GM12878 (cell line): ENCODE measurements around the gene GEMIN7. TPM values are rescaled to one million over a fixed set of nuclear protein-coding genes. Genes with fewer than 3 reads are reported as not detected.
A peak's percentile ranks its signal among the peaks of the same experiment; 100 is the strongest.

ENCODE experiments used
- ATAC-seq: fragments of 200-7000 bp; cut with Tn5 transposase; 3 replicates; pipeline ENCODE4 v1.9.1; 2020; ENCODE audit warnings: mild to moderate bottlenecking, moderate library complexity
- BruUV-seq: library from RNA; stranded (reverse); fragments of 400-500 nt; replicated peaks from 2 replicates; lab custom pipeline; 2021; lab: Mats Ljungman, UMichigan
- CTCF ChIA-PET: fragments of 300-600 bp; sonication (Branson Sonifier 250); formaldehyde crosslinking; extraction: SDS; loops from one replicate; lab custom pipeline; 2021; ENCODE audit warnings: inconsistent platforms; lab: Yijun Ruan, JAX
- POLR2A ChIA-PET: fragments of 350-600 bp; formaldehyde crosslinking; extraction: SDS; loops from one replicate; lab custom pipeline; 2021; ENCODE audit warnings: inconsistent platforms; lab: Charles Lee
- RAD21 ChIA-PET: fragments of 300-600 bp; sonication (Branson Sonifier 250); formaldehyde crosslinking; loops from one replicate; lab custom pipeline; 2023; ENCODE audit warnings: antibody characterized with exemption; ENCODE audit not compliant: unreplicated experiment; lab: Charles Lee
- SMC1A ChIA-PET: fragments of 300-600 bp; sonication (Branson Sonifier 250); formaldehyde crosslinking; loops from one replicate; lab custom pipeline; 2023; ENCODE audit not compliant: unreplicated experiment, uncharacterized antibody; lab: Charles Lee
- DNase-seq: peaks from one replicate; pipeline ENCODE4 v3.0.0-alpha.2; 2011; ENCODE audit warnings: low read depth, low spot score
- FAIRE-seq: peaks from 3 replicates; lab custom pipeline; 2011; peaks lifted over from hg19 to GRCh38; lab: Jason Lieb, UNC
- H2AFZ ChIP-seq: 2 replicates; pipeline ENCODE4 v1.6.0; 2011; ENCODE audit warnings: low read depth, low read length, control low read depth; ENCODE audit not compliant: control insufficient read depth
- H3K27ac ChIP-seq: 2 replicates; pipeline ENCODE4 v1.5.1; 2011; ENCODE audit warnings: control low read depth; ENCODE audit not compliant: control insufficient read depth, insufficient read depth
- H3K27me3 ChIP-seq, 2 experiments: replicated peaks in 1 of 2; 2 replicates each; pipeline versions ENCODE4 v1.6.0 to v1.6.1; 2011; ENCODE audit warnings: low read length in 1 of 2; ENCODE audit not compliant: control insufficient read depth in 2 of 2, insufficient read depth in 2 of 2
- H3K36me3 ChIP-seq, 2 experiments: 2 replicates each; pipeline ENCODE4 v1.5.1; 2011; ENCODE audit warnings: low read length in 1 of 2; ENCODE audit not compliant: control insufficient read depth in 2 of 2, insufficient read depth in 2 of 2
- H3K4me1 ChIP-seq: 2 replicates; pipeline ENCODE4 v1.6.1; 2011; ENCODE audit warnings: mild to moderate bottlenecking, low read length, moderate library complexity, mixed read lengths; ENCODE audit not compliant: control insufficient read depth, insufficient read depth
- H3K4me2 ChIP-seq: 2 replicates; pipeline ENCODE4 v1.6.0; 2011; ENCODE audit warnings: control low read depth; ENCODE audit not compliant: control insufficient read depth, insufficient read depth
- H3K4me3 ChIP-seq: fragments of 200-600 bp; sonication (generic); 2 replicates; pipeline ENCODE4 v1.5.1; 2016
- H3K79me2 ChIP-seq: 2 replicates; pipeline ENCODE4 v1.6.0; 2011; ENCODE audit warnings: low read length; ENCODE audit not compliant: control insufficient read depth, insufficient read depth
- H3K9ac ChIP-seq: 2 replicates; pipeline ENCODE4 v1.8.0; 2011; ENCODE audit warnings: low read length, control low read depth, mixed read lengths; ENCODE audit not compliant: control insufficient read depth, insufficient read depth
- H3K9me3 ChIP-seq: replicated peaks from 3 replicates; pipeline ENCODE4 v1.5.1; 2011; ENCODE audit warnings: mild to moderate bottlenecking, low read length; ENCODE audit not compliant: control insufficient read depth, insufficient read depth
- H4K20me1 ChIP-seq: 2 replicates; pipeline ENCODE4 v1.6.0; 2011; ENCODE audit not compliant: control insufficient read depth, insufficient read depth
- ETV6 ChIP-seq, 2 experiments: fragments of 450-650 bp in 1 of 2; IDR thresholded peaks in 1 of 2; conservative IDR thresholded peaks in 1 of 2; 2 replicates each; pipeline ENCODE4 v1.6.1; 2014; ENCODE audit warnings: antibody characterized with exemption in 1 of 2, borderline replicate concordance in 1 of 2, low read depth in 1 of 2, mild to moderate bottlenecking in 1 of 2, moderate library complexity in 1 of 2
- HCFC1 ChIP-seq: fragments of 150-350 bp; IDR thresholded peaks from 2 replicates; pipeline ENCODE4 v1.6.1; 2014; ENCODE audit warnings: low read length
- IKZF2 ChIP-seq, 2 experiments: fragments of 450-650 bp; IDR thresholded peaks; 2 replicates each; pipeline ENCODE4 v1.6.1; 2017; ENCODE audit warnings: mild to moderate bottlenecking in 2 of 2, moderate library complexity in 2 of 2
- NFYB ChIP-seq: IDR thresholded peaks from 2 replicates; pipeline ENCODE4 v1.6.1; 2011; ENCODE audit warnings: low read depth, mild to moderate bottlenecking, low read length, improper control_type of control experiment, moderate library complexity; ENCODE audit not compliant: insufficient read depth
- POLR2A ChIP-seq: IDR thresholded peaks from 2 replicates; pipeline ENCODE4 v1.6.1; 2011; ENCODE audit warnings: low read depth, mild to moderate bottlenecking, low read length
- POLR2AphosphoS2 ChIP-seq: IDR thresholded peaks from 2 replicates; pipeline ENCODE4 v1.6.1; 2011; ENCODE audit warnings: low read depth, mild to moderate bottlenecking, low read length, improper control_type of control experiment, moderate library complexity
- POLR2AphosphoS5 ChIP-seq: IDR thresholded peaks from 2 replicates; pipeline ENCODE4 v1.6.1; 2011; ENCODE audit warnings: mild to moderate bottlenecking, low read length, inconsistent platforms
- SMC3 ChIP-seq: IDR thresholded peaks from 2 replicates; pipeline ENCODE4 v1.6.1; 2011; ENCODE audit warnings: low read length, improper control_type of control experiment, borderline replicate concordance
- SPI1 ChIP-seq: IDR thresholded peaks from 2 replicates; pipeline ENCODE4 v1.6.1; 2011; ENCODE audit warnings: low read depth, mild to moderate bottlenecking, low read length, moderate library complexity, borderline replicate concordance; ENCODE audit not compliant: insufficient read depth
- TARDBP ChIP-seq: IDR thresholded peaks from 2 replicates; pipeline ENCODE4 v1.6.1; 2016; ENCODE audit warnings: borderline replicate concordance
- YBX1 ChIP-seq: fragments of 450-650 bp; IDR thresholded peaks from 2 replicates; pipeline ENCODE4 v1.6.1; 2016; ENCODE audit warnings: antibody characterized with exemption
- WGBS: methylation state at CpG from one replicate; pipeline ENCODE4 v1.1.6; 2016; ENCODE audit warnings: low lambda C conversion rate; ENCODE audit not compliant: insufficient replicate concordance, insufficient coverage; ENCODE audit errors: missing lambda C conversion rate; 5-methylcytosine and 5-hydroxymethylcytosine counted together
- in situ Hi-C: fragments of 300-500 bp; cut with MboI; formaldehyde crosslinking; loops from 9 replicates; pipeline ENCODE4 v1.14.3; 2018; ENCODE audit warnings: mixed read lengths
- intact Hi-C: fragments of 100-400 bp; cut with micrococcal nuclease; formaldehyde crosslinking; loops from one replicate; pipeline ENCODE4 v1.14.2; 2022; ENCODE audit not compliant: unreplicated experiment
- polyA plus RNA-seq, 11 experiments: library from polyadenylated mRNA; depleted of rRNA in 4 of 11; unstranded in 6 of 11; stranded (reverse) in 5 of 11; fragments of >200 nt; fragmentation: Nextera tagmentation in 4 of 11; fragmentation: Illumina TruSeq in 1 of 11; extraction: Ambion mirVana in 4 of 11; extraction: Trizol in 1 of 11; gene quantifications; 1 replicate in 1 of 11; 2 replicates in 10 of 11; pipeline versions ENCODE4 v1.2.1 to v1.2.3, GENCODE V29; 2011 to 2016; ENCODE audit warnings: inconsistent platforms in 2 of 11, missing spikeins in 2 of 11, low read depth in 1 of 11
- total RNA-seq, 4 experiments: library from RNA; depleted of rRNA in 3 of 4; stranded (reverse); fragments of >200 nt in 3 of 4; fragmentation: Illumina TruSeq in 1 of 4; extraction: Trizol in 1 of 4; gene quantifications; 2 replicates each; pipeline versions ENCODE4 v1.2.1 to v1.2.3, GENCODE V29; 2013 to 2021

The GEMIN7 gene
- total and polyA plus RNA-seq, 10 of the 15 experiments (the other 5 are each of a cell fraction or from before 2014, with no cell fraction given) = 21.1 to 76.7 (median 44.9) TPM

DNA sequence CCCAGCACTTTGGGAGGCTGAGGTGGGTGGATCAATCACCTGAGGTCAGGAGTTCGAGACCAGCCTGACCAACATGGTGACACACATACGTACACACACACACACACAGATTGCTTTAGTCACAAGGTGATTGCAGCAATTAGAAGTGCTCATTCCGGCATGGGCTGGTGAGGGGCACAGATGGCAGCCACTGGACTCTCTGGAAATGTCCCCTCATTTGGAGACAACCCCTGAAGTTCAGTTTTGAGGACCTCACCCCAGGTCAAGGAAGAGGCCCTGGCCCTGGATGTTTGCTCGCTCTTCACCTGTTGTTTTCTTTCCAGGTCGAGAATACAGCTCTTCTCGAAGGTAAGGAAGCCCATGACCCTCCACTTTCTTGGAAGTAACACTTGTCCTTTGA lies 8.8 kb upstream of the GEMIN7 start:
- Histone ChIP-seq H3K4me2 (no peak overlapping the region), H3K79me2 (peaks cover 19% of the 10 kb centered on the region), H3K4me3 (no peak overlapping the region), H3K27me3 (no peaks in the 10 kb centered on the region), H4K20me1 (no peaks in the 10 kb centered on the region; the same call in 1 of the 2 replicates), H3K9me3 (no peaks in the 10 kb centered on the region), H3K9ac (no peak overlapping the region)
- no peak for ATAC-seq
- RAD21 ChIA-PET = no interaction called here
- BruUV-seq = no TSS peak
- POLR2A ChIA-PET = no interaction called here
- no peak for FAIRE-seq
- in situ Hi-C loops = no loop called here
- DNase-seq = no peak
- CTCF ChIA-PET = no interaction called here
- SMC1A ChIA-PET = no interaction called here
- WGBS = 71% methylated on average over 6 of the region's 6 CpGs
- no peak for TF ChIP-seq YBX1
- 0 out of 2 replicates have a peak, but pooled peaks have one; percentile 10 for TF ChIP-seq POLR2AphosphoS2
- TF ChIP-seq, all 136 proteins: peak for 1
- Histone ChIP-seq H3K27ac (no peak overlapping the region), H3K36me3 (peaks cover 11 to 41% of the 10 kb centered on the region in 2 experiments), H3K4me1 (peaks cover 9% of the 10 kb centered on the region), H2AFZ (no peak overlapping the region)
- intact Hi-C loops = loop anchor here (10.0 kb wide), 1 partner anchor 405 kb away; no protein-coding TSS in a partner anchor

DNA sequence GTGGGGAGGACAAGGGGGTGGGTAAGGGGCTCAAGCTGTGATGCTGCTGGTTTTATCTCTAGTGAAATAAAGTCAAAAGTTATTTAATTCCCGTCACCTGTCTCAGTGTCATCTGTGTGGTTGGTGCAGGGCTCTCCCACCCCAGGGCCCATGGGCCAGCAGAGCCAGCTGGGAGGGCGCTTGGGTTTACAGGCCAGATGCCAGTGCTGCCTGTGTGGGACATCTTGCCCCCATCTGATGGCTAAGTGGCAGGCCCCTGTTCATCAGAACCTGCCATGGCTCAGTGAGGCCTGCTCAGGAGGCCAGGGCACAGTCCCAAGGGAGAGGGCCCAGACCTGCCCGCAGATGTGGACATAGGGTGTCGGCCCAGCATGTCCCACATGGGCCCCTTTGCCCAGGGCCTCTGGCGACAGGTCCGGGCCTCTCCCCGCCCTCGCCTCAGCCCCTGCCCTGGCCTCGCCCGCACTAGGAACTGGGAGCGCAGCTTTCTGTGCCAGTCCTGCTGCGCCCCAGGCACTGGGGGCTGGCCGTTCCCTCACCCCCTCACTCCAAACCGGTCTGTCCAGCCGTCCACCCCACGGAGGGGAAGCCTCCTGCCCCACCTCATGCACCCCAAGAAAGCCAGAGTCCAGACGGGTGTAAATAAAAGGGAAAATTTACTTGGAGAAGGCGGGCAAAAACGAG lies 8.1 kb upstream of the GEMIN7 start:
- ATAC-seq (no peak), FAIRE-seq (no peak), DNase-seq (no peak)
- intact Hi-C loops (loop anchor here (10.0 kb wide), 1 partner anchor 404 kb away; no protein-coding TSS in a partner anchor), in situ Hi-C loops (no loop called here)
- no peaks in the 10 kb centered on the region for H3K9me3 ChIP-seq
- POLR2A ChIA-PET = no interaction called here
- SMC1A ChIA-PET = interaction anchor here (0.7 kb wide), 1 partner anchor 10 kb away, joined by 3 read pairs; no protein-coding TSS in a partner anchor
- H3K4me1 ChIP-seq = peaks cover 9% of the 10 kb centered on the region
- TF ChIP-seq POLR2A (peak; percentile 69), SPI1 (no peak), ETV6 (conservative IDR thresholded peaks at IDR 0.05 in 1 of 2, IDR thresholded peaks at IDR 0.05 in 1 of 2; ENCODE audit: borderline replicate concordance in 1 of 2, low read depth in 1 of 2) (no peak), SMC3 (no peak), HCFC1 (no peak), IKZF2 (IDR thresholded peaks at IDR 0.05) (no peak), POLR2AphosphoS5 (peak; percentile 57; the same call in 1 of the 2 replicates), NFYB (no peak), TARDBP (no peak)
- 83% methylated on average over 16 of the region's 19 CpGs for WGBS
- H3K4me3 ChIP-seq = no peak overlapping the region
- no peak overlapping the region for H2AFZ ChIP-seq
- H3K4me2 ChIP-seq = no peak overlapping the region
- H3K9ac ChIP-seq = no peak overlapping the region
- RAD21 ChIA-PET = no interaction called here
- H3K27me3 ChIP-seq = no peaks in the 10 kb centered on the region
- BruUV-seq = no TSS peak
- H4K20me1 ChIP-seq = no peaks in the 10 kb centered on the region; the same call in 1 of the 2 replicates
- CTCF ChIA-PET = no interaction called here
- peaks cover 26% of the 10 kb centered on the region for H3K79me2 ChIP-seq
- H3K27ac ChIP-seq = no peak overlapping the region
- H3K36me3 ChIP-seq = peaks cover 11 to 38% of the 10 kb centered on the region in 2 experiments
